ENCODE results near the gene DSCAM. TPM values are rescaled to one million over a fixed set of nuclear protein-coding genes. Genes with fewer than 3 reads are reported as not detected.

The DSCAM gene
- total RNA-seq, 6 experiments from 2014 or later, result 1.0 to 1.3 (median 1.1) TPM

DNA sequence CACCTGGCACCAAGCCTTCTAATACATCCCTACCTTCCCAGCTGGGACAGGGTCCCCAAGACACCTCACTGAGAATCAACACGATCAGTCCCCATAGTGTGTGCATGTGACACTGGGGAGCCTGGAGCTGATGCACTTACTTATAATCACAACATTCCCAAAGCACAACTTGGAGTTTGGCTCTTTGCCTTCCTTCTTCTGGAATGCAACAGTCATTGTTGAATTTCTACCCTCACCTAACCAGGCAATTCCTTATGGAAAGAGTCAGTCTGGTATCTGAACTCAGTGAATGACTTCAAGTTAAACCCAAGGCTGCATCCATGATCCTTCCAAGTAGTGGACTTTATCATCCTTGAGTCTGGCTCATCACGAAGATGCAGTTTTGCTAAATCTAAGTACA is 86.1 kb downstream of the DSCAM start:
- peaks cover 20% of the 10 kb centered on the region for H3K4me1 Mint-ChIP-seq (ENCODE audit: low read depth)
- H3K27ac Mint-ChIP-seq, result peak overlapping the region; percentile 51
- DNase-seq, result peak; percentile 54
- TF ChIP-seq CTCF (IDR thresholded peaks at IDR 0.05), result no peak
- peaks cover 3% of the 10 kb centered on the region for H3K27me3 Mint-ChIP-seq (ENCODE audit: insufficient read depth)
- no peak overlapping the region for H3K4me3 Mint-ChIP-seq
- H3K36me3 Mint-ChIP-seq (ENCODE audit: low read depth), result peaks cover 5% of the 10 kb centered on the region; the same call in 1 of the 2 replicates
- peaks cover 10% of the 10 kb centered on the region for H3K9me3 Mint-ChIP-seq

GRCh38 chr21:40759061-40759460 is 87.9 kb downstream of the DSCAM start:
- no peak overlapping the region for H3K4me3 Mint-ChIP-seq
- no peaks in the 10 kb centered on the region; the same call in 1 of the 2 replicates for H3K36me3 Mint-ChIP-seq (ENCODE audit: low read depth)
- peaks cover 14% of the 10 kb centered on the region for H3K9me3 Mint-ChIP-seq
- H3K4me1 Mint-ChIP-seq (ENCODE audit: low read depth), result peaks cover 20% of the 10 kb centered on the region
- H3K27ac Mint-ChIP-seq, result no peak overlapping the region
- TF ChIP-seq CTCF (IDR thresholded peaks at IDR 0.05), result no peak
- H3K27me3 Mint-ChIP-seq (ENCODE audit: insufficient read depth), result peaks cover 3% of the 10 kb centered on the region
- DNase-seq, result no peak

DNA sequence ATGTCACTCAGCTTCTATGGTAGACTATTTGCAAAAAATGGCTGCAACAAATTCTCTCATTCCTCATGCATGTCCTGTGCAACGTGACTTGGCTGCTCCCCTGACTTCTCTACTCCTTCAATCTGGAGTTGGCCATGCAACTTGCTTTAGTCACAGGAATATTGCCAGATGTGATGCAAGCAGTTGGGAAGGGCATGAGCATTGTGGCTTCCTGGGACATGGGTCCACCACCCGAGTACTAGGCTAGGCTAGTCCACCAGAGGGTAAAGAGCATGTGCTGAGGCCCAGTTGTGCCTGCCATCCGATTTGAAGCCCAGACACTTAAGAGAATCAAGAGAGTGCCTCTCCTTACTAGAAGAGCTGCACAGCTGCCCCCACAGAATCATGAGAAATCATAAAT is 89.6 kb downstream of the DSCAM start:
- no peak for DNase-seq
- H3K4me3 Mint-ChIP-seq, result no peak overlapping the region
- no peak for TF ChIP-seq CTCF (IDR thresholded peaks at IDR 0.05)
- H3K36me3 Mint-ChIP-seq (ENCODE audit: low read depth), result no peaks in the 10 kb centered on the region; the same call in 1 of the 2 replicates
- peaks cover 15% of the 10 kb centered on the region for H3K9me3 Mint-ChIP-seq
- peaks cover 3% of the 10 kb centered on the region for H3K27me3 Mint-ChIP-seq (ENCODE audit: insufficient read depth)
- H3K27ac Mint-ChIP-seq, result no peak overlapping the region
- H3K4me1 Mint-ChIP-seq (ENCODE audit: low read depth), result peaks cover 20% of the 10 kb centered on the region

- no peak for DNase-seq
- Mint-ChIP-seq H3K9me3 (peaks cover 15% of the 10 kb centered on the region), H3K36me3 (ENCODE audit: low read depth) (no peaks in the 10 kb centered on the region; the same call in 1 of the 2 replicates), H3K4me1 (ENCODE audit: low read depth) (no peaks in the 10 kb centered on the region), H3K27me3 (ENCODE audit: insufficient read depth) (peaks cover 2% of the 10 kb centered on the region), H3K27ac (no peak overlapping the region), H3K4me3 (no peak overlapping the region)
- no peak for TF ChIP-seq CTCF (IDR thresholded peaks at IDR 0.05)
These were observed 92.5 kb downstream of the DSCAM start for GRCh38 chr21:40754466-40754865.

DNA sequence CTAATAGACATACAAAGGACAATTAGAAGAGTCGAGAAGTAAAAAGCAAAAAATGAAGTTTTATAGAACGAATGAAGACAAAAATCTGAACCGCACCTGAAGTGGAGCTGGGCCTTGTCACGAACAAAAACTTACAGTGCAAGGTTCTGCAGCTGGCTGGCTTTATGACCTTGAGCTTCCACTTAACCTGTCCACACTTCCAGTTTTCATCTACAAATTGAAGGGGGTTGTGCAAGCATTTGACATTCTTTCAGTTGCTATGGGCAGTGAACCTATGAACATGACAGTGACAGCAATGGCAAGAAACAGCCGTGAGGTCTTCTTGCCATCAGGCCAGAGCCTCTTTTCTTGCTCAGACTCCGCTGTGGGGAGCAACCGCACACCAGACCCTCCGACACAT is 93.2 kb downstream of the DSCAM start:
- Mint-ChIP-seq H3K36me3 (ENCODE audit: low read depth) (no peaks in the 10 kb centered on the region; the same call in 1 of the 2 replicates), H3K9me3 (peaks cover 12% of the 10 kb centered on the region), H3K27ac (no peak overlapping the region), H3K4me3 (no peak overlapping the region), H3K27me3 (ENCODE audit: insufficient read depth) (peaks cover 2% of the 10 kb centered on the region), H3K4me1 (ENCODE audit: low read depth) (no peaks in the 10 kb centered on the region)
- no peak for TF ChIP-seq CTCF (IDR thresholded peaks at IDR 0.05)
- no peak for DNase-seq

- H3K4me1 Mint-ChIP-seq (ENCODE audit: low read depth), result no peaks in the 10 kb centered on the region
- no peak for TF ChIP-seq CTCF (IDR thresholded peaks at IDR 0.05)
- no peaks in the 10 kb centered on the region for H3K27me3 Mint-ChIP-seq (ENCODE audit: insufficient read depth)
- no peak overlapping the region for H3K27ac Mint-ChIP-seq
- no peak for DNase-seq
- peaks cover 5% of the 10 kb centered on the region for H3K9me3 Mint-ChIP-seq
- H3K36me3 Mint-ChIP-seq (ENCODE audit: low read depth), result no peaks in the 10 kb centered on the region; the same call in 1 of the 2 replicates
- H3K4me3 Mint-ChIP-seq, result no peak overlapping the region
These were observed 94.8 kb downstream of the DSCAM start for GRCh38 chr21:40752125-40752524.

All from HFFc6 (cell line).